Stimulated activated CD8-positive, alpha-beta memory T cell treated with anti-CD3 and anti-CD28 coated beads, Interleukin-12 subunit alpha, Interleukin-12 subunit beta, amount 100 ng/mL, for 24 hours (primary cell): ENCODE results near the gene LDB3.
A peak's percentile ranks its signal among the peaks of the same experiment; 100 is the strongest.

Experiments used
- DNase-seq: peaks from one replicate; pipeline ENCODE4 v3.0.0-alpha.2; 2020; ENCODE audit errors: extremely low read depth

LDB3 gene

DNA sequence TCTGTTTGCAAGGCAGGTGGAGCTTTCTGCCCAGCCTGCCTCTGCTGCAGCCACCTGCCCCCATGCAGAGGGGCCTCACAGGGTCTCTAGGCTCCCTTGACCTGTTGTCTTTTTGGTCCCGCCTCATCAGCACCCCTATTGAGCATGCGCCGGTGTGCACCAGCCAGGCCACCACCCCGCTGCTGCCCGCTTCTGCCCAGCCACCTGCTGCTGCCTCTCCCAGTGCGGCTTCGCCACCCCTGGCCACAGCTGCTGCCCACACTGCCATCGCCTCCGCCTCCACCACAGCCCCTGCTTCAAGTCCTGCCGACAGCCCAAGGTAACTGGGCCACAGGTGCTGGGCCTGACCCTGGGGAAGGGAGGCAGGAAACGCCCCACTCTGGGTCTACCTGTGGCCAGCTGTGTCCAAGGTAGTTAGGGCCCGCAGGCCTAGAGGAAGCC, 38.1 kb downstream of the LDB3 start:
- no peak for DNase-seq

- no peak for DNase-seq
These were observed 38.7 kb downstream of the LDB3 start for GRCh38 chr10:86706977-86707376.

- no peak for DNase-seq
These were observed 39.2 kb downstream of the LDB3 start for GRCh38 chr10:86707505-86707904.

- no peak for DNase-seq
These were observed 39.9 kb downstream of the LDB3 start for GRCh38 chr10:86708068-86708782.

GRCh38 chr10:86708783-86709380, 40.6 kb downstream of the LDB3 start:
- no peak for DNase-seq

GRCh38 chr10:86709396-86710185, 41.3 kb downstream of the LDB3 start:
- DNase-seq: no peak

GRCh38 chr10:86710987-86711512, 42.7 kb downstream of the LDB3 start:
- peak; percentile 52 for DNase-seq

DNA sequence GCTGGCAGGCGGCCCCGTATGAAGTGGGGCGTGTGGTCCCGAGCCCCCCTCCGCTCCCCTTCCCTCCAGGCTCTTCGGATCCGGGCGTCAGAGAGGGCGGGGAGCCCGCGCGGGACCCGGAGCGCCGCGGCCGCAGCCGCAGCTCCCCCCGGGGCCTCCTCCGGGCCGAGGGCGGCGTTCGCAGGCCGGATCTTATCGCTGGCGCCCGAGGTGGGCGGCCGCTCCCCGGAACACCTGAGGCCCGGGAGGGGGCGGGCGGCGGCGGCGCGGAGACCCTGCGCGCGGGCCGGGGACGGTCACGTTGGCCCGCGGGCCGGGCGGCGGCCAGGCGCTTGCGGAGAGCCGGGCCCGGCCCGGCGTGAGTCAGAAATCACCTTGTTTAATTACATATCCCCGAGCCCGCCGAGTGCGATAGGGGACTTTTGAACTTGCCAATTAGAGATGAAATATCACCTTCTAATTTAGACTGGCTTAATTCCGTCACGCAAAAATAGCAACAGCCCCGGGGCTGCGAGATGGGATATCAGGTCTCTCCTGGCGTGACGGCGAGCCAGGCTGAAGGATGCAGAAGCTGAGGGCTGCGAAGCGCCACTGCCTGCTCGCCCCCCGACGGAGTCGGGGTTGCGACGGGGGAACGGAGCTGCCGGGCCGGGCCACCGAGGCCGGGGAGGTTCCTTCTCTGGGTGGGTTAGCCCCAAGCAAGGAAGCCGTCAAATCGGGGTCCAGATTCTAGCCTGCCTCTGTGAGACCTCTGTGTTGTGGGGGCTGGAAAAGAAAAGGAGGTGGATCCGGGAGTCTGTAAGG, 43.4 kb downstream of the LDB3 start:
- DNase-seq: no peak

DNA sequence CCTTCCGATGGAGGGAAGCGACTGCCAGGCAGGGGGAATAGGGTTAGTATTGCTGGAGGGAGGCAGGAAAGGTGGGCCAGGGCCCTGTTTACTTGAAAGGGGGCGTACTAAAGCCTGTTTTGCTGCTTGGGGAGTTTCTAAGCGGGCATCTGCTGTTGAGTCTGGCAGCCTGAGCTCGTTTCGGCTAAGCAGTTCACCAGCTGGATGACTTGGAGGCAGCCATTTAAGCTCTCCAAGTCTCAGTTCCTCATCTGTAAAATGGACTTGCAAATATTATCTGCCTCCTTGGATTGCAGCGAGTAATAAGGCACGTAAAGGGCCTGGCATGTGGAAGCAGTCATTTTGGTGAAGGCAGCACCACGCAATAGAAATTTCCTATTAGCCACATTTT, 44.0 kb downstream of the LDB3 start:
- no peak for DNase-seq

DNA sequence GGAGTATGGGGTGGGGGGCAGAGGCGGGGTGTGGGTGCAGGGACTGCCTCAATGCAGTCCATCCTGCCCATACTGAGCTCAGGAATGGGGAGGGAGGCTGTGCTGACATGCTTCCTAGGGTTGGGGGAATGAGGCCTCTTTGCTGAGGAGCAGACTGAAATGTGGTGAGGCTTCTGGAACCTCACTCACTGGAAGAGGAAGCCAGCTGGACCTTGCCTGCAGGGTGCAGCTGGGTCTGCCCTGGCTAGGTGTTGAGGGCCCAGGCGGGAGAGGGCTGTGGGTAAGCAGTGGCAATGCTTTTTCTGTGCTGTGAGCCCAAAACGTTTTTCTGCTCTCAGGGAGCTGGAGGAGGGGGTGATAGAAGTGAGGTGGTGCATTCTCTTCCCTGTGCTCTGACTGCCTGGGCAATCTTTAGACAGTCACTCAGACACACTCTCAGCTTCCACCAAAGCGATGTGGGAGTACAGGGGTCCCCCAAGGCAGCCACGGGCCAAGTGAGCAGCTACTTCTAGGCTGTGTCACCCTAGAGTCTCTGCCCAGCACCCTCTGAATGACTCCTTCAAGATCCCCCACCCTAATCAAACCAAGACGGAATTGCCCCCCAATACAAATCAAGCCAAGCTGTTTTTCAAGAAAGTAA, 47.0 kb downstream of the LDB3 start:
- no peak for DNase-seq

DNA sequence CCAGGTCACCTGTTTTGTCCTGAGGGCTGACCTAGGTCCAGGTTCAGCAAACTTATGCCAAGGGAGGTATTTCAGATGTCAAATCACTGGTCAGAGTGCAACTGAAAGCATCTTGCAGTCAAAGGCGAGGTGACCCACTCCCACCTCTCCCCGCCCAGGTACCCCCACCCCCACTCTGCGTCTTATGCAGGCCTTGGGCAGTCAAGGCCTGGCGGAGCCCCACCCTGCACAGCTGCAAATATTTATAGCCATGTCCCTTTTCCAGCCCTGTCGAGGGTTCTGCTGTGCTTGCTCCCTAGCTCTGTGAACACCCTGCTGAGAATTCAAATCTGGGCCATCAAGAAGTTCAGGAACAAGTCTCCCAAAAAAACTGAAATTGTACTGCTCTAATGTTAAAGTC, 47.5 kb downstream of the LDB3 start:
- no peak for DNase-seq

GRCh38 chr10:86716466-86716865, 48.2 kb downstream of the LDB3 start:
- DNase-seq: no peak

DNA sequence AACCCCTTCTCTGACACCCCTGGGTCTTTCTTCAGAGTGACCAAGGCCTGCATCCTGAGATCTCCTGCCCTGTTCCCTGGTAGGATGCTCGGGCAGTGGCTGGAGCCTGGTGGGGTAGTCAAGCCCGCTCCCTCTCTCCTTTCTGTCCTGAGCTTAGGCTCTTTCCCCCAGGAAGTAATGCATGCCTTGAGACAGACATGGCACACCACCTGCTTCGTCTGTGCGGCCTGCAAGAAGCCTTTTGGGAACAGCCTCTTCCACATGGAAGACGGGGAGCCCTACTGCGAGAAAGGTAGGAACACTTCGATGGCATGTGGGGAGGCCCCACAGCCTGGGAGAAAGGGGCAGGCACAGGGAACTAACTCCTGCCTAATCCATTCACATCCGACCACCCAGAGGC, 50.2 kb downstream of the LDB3 start:
- no peak for DNase-seq

DNA sequence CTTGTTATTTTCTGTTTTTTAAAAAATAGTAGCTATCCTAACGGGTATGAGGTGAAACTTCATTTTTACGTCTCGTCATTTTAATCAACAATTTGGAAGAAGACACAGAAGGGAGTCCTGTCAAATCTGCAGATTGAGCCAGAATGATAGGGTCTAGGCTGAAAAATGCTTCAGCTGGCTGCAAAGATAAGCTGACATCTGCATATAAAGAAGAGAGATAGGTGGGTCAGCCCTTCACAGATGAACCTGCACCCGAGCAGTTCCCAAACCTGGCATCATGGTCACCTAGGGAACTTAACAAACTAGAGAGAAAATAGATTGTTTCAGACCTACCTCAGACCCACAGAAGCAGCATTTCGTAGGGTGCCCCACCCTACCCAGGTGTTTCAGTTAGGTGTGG, 52.9 kb downstream of the LDB3 start:
- DNase-seq: no peak

DNA sequence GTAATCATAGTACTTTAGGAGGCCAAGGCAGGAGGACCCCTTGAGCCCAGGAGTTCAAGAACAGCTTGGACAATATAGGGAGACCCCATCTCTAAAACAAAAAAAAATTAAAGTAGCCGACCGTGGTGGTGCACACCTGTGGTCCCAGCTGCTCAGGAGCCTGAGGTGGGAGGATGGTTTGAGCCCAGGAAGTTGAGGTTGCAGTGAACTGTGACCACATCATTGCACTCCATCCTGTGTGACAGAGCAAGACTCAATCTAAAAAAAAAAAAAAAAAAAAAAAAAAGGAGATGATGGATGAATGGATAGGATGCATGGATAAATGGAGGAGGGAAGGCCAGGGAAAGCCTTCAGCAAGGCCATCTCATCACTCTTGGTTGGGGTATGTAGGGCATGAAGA, 54.7 kb downstream of the LDB3 start:
- no peak for DNase-seq

DNA sequence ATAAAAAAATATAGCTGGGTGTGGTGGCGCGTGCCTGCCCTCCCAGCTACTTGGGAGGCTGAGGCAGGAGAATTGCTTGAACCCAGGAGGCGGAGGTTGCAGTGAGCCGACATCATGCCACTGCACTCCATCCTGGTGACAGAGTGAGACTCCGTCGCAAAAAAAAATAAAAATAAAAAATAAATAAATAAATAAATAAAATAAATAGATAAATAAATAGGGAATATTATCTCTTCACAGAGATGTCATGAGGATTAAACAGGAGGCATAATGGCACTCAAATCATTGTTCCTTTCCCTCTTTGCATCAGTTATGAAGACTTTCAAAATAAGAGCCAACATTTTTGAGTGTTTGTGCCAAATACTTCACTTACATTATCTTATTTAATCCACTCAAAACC, 56.1 kb downstream of the LDB3 start:
- no peak for DNase-seq

- no peak for DNase-seq
These were observed 57.8 kb downstream of the LDB3 start for GRCh38 chr10:86725980-86726676.

- DNase-seq: no peak
These were observed 58.3 kb downstream of the LDB3 start for GRCh38 chr10:86726677-86726999.

DNA sequence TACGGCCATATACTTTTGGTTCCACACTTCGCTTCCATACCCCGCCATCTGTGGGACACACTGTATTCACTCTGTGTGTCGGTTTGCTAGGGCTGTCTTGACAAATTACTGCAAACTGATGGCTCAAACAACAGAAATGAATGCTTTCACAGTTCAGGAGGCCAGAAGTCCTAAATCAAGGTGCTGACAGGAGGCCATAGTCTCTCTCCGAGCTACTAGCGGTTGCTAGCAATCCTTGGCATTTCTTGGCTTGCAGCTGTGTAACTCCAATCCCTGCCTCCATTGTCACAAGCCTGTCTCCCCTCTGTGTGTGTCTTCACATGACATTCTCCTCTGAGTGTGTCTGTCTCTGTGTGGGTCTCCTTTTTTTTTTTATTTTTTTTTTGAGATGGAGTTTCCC, 59.2 kb downstream of the LDB3 start:
- DNase-seq: no peak

GRCh38 chr10:86728056-86728455, 59.7 kb downstream of the LDB3 start:
- no peak for DNase-seq

DNA sequence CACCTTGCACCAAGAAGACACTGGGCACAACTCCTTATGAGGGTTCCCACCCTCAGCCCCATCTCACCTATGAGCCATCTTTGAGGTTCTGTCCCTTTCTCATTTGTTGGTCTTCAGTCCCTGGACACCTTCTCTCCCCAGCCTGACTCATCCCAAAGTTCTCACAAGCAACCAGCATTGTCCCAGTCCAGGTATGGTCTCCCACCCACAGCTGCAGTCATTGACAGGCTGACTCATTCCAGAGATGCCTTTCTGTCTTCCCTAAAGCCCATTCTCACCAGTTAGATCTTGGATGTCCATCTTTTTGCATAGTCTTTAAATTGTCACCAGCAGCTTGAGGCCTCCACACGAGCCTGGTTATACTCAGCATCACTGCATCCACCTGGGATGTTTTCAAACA, 61.4 kb downstream of the LDB3 start:
- DNase-seq: no peak
